ENCODE data around the gene PRH1. TPM values are rescaled to one million over a fixed set of nuclear protein-coding genes. Genes with fewer than 3 reads are reported as not detected.

PRH1 gene
- total and polyA plus RNA-seq, 5 donors: 1.8 to 14.5 (median 7.3) TPM

DNA sequence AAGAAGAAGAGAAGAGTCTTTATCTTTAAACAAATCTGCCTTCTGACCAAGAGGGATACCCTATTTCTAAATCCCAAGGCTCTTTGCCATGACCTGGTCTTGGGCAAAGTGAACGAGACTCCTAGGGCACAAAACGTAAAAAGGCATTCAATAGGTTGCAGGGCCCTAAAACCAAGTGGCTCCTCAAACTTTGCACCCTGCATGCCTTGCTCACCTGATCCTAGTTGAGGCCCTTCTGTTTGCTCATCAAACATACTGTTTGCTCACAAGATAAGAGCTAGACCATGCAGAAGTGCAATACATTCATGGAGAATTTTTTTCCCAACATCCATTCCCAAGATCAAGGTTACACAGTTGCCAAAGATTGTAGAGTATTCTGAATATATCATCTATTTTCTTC lies 7.9 kb upstream of the PRH1 start:
- ATAC-seq: no peak
- Histone ChIP-seq H3K4me3 (ENCODE audit: low read length) (no peak overlapping the region), H3K27ac (ENCODE audit: low read length) (no peak overlapping the region), H3K4me1 (ENCODE audit: control insufficient read depth, insufficient read depth, low read length) (no peaks in the 10 kb centered on the region), H3K27me3 (ENCODE audit: control insufficient read depth, insufficient read depth) (no peaks in the 10 kb centered on the region), H3K9me3 (ENCODE audit: control insufficient read depth, low read length) (no peaks in the 10 kb centered on the region)
- intact Hi-C loops (cut with DNase I): no loop called here
- 96% methylated on average over 2 of the region's 2 CpGs for WGBS
- no peak for DNase-seq

DNA sequence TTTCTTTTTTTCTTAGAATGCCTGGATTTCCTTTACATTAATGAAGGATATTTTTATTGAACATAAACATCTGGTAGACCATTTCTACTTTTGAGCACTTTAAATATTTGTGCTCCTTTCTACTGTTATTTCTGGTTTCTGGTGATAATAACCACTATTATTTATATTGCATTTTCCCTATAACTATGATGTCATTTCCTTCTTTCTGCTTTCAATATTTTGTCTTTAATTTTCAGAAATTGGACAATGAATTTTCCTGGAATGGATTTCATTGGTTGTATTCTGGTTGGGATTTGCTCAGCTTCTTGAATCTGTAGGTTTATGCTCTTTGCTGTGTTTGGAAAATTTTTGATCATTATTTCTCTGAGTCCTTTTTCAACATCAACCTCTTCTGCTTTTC lies 5.2 kb upstream of the PRH1 start:
- Histone ChIP-seq H3K27me3 (ENCODE audit: control insufficient read depth, insufficient read depth) (no peaks in the 10 kb centered on the region), H3K4me3 (ENCODE audit: low read length) (no peak overlapping the region), H3K9me3 (ENCODE audit: control insufficient read depth, low read length) (no peaks in the 10 kb centered on the region), H3K4me1 (ENCODE audit: control insufficient read depth, insufficient read depth, low read length) (no peaks in the 10 kb centered on the region), H3K27ac (ENCODE audit: low read length) (no peak overlapping the region)
- intact Hi-C loops (cut with DNase I): no loop called here
- DNase-seq (no peak), ATAC-seq (no peak)

DNA sequence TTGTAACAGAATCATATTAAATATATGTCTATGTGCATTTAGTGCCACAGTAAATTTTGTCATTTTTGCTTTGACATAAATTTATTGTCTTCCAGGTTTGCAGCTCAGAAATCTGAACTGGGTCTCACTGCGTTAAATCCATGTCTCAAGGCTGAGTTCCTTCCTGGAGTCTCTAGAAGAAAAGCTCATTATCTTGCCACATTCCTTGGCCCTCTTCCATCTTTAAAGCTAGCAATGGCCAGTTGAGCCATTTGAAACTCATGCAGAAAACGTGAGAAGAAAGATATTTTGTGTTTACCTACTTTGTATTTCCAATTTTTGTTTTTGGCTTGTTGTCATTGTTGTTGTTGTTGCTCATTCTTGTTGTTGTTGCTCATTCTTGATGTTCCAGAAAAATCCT lies 10.7 kb downstream of the PRH1 start:
- Histone ChIP-seq H3K27ac (ENCODE audit: low read length) (no peak overlapping the region), H3K4me1 (ENCODE audit: control insufficient read depth, insufficient read depth, low read length) (peaks cover 2% of the 10 kb centered on the region), H3K4me3 (ENCODE audit: low read length) (no peak overlapping the region), H3K27me3 (ENCODE audit: control insufficient read depth, insufficient read depth) (no peaks in the 10 kb centered on the region), H3K9me3 (ENCODE audit: control insufficient read depth, low read length) (no peaks in the 10 kb centered on the region)
- 20% methylated on average over 2 of the region's 2 CpGs for WGBS
- no peak for DNase-seq
- ATAC-seq: no peak
- intact Hi-C loops (cut with DNase I): no loop called here

DNA sequence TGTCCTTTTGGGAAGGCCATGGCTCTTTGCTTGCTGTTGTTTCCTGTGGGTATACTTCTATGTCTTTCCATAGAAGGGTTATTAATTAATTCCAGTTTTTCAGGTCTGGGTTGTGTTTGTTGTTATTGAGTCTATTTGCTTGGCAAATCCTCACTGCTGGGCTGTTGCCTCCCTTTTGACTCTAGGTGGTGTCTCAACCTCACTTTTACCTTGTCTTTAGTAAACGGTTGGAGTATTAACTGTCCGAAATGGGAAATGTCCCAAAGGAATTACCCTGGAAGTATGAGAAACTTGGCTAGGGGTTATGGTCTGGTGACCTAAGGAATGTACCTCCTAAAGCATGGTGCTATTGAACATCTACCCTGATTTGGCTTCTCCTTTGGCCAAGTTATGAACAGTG lies 16.7 kb downstream of the PRH1 start:
- DNase-seq (no peak), ATAC-seq (no peak)
- Histone ChIP-seq H3K27ac (ENCODE audit: low read length) (no peak overlapping the region), H3K27me3 (ENCODE audit: control insufficient read depth, insufficient read depth) (no peaks in the 10 kb centered on the region), H3K4me1 (ENCODE audit: control insufficient read depth, insufficient read depth, low read length) (no peaks in the 10 kb centered on the region), H3K9me3 (ENCODE audit: control insufficient read depth, low read length) (no peaks in the 10 kb centered on the region), H3K4me3 (ENCODE audit: low read length) (no peak overlapping the region)
- WGBS: 67% methylated on average over 2 of the region's 2 CpGs
- intact Hi-C loops (cut with DNase I): no loop called here

DNA sequence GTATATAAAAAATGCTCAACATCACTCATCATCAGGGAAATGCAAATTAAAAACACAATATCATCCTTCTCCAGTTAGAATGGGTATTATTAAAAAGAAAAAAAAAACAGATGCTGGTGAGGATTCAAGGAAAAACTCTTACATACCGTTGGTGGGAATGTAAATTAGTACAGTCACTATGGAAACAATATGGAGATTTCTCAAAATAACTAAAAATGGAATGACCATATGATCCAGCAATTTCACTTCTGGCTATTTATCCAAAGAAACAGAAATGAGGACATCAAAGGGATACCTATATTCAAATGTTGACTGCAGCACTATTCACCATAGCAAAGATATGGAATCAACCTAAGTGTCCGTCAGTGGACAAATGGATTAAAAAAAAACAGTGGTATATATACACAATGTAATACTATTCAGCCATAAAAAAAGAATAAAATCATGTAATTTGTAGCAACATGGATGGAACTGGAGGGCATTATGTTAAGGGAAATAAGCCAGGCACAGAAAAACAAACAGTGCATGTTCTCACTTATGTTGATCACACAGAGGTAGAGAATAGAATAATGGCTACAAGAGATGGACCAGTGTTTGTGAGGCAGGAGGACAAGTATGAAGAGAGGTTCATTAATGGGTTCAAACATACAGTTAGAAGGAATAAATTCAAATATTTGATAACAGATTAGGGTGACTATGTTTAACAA lies 20.4 kb downstream of the PRH1 start:
- 90% methylated on average over 2 of the region's 2 CpGs for WGBS
- no peak overlapping the region for H3K27ac ChIP-seq (ENCODE audit: low read length)
- H3K4me3 ChIP-seq (ENCODE audit: low read length): no peak overlapping the region
- ATAC-seq (no peak), DNase-seq (no peak)
- intact Hi-C loops (cut with DNase I): no loop called here
- H3K27me3 ChIP-seq (ENCODE audit: control insufficient read depth, insufficient read depth): no peaks in the 10 kb centered on the region
- H3K4me1 ChIP-seq (ENCODE audit: control insufficient read depth, insufficient read depth, low read length): no peaks in the 10 kb centered on the region
- H3K9me3 ChIP-seq (ENCODE audit: control insufficient read depth, low read length): no peaks in the 10 kb centered on the region

DNA sequence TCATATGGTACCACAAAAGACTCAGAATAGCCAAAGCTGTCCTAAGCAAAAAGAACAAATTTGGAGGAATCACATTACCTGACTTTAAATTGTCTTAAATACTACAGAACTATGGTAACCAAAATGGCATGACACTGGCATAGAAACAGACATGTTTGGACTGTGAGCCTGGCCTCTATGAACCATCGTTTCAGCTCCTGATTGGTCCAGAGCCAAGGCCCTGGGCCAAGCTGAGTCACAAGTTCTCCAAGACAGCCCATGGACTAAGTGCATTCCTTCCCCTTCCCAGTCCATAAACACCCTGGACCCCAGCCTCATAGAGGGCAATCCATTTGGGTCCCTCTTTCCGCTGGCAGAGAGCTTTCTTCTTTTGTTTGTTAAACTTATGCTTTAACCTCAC lies 22.7 kb downstream of the PRH1 start:
- Histone ChIP-seq H3K4me1 (ENCODE audit: control insufficient read depth, insufficient read depth, low read length) (no peaks in the 10 kb centered on the region), H3K4me3 (ENCODE audit: low read length) (no peak overlapping the region), H3K27me3 (ENCODE audit: control insufficient read depth, insufficient read depth) (no peaks in the 10 kb centered on the region), H3K9me3 (ENCODE audit: control insufficient read depth, low read length) (no peaks in the 10 kb centered on the region), H3K27ac (ENCODE audit: low read length) (no peak overlapping the region)
- no peak for DNase-seq
- intact Hi-C loops (cut with DNase I): no loop called here
- WGBS: 81% methylated on average over 2 of the region's 2 CpGs
- ATAC-seq: no peak

DNA sequence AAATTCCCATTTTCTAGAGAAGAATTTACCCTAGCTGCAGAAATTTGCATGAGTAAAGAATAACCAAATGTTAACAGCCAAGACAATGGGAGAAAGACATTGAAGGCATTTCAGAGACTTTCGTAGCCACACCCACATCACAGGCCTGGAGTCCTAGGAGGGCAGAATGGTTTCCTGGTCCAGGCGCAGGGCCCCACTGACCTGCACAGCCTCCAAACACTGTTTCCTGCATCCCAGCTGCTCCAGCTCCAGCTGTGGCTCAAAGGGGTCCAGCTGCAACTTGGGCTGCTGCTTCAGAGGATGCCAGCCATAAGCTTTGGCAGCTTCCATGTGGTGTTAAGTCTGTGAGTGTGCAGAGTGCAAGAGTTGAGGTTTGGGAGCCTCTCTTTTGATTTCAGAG lies 28.2 kb downstream of the PRH1 start:
- 98% methylated on average over 2 of the region's 2 CpGs for WGBS
- no peak for DNase-seq
- Histone ChIP-seq H3K27ac (ENCODE audit: low read length) (no peak overlapping the region), H3K27me3 (ENCODE audit: control insufficient read depth, insufficient read depth) (no peaks in the 10 kb centered on the region), H3K4me3 (ENCODE audit: low read length) (no peak overlapping the region), H3K9me3 (ENCODE audit: control insufficient read depth, low read length) (peaks cover 2% of the 10 kb centered on the region), H3K4me1 (ENCODE audit: control insufficient read depth, insufficient read depth, low read length) (peaks cover 3% of the 10 kb centered on the region)
- no peak for ATAC-seq
- intact Hi-C loops (cut with DNase I): no loop called here

DNA sequence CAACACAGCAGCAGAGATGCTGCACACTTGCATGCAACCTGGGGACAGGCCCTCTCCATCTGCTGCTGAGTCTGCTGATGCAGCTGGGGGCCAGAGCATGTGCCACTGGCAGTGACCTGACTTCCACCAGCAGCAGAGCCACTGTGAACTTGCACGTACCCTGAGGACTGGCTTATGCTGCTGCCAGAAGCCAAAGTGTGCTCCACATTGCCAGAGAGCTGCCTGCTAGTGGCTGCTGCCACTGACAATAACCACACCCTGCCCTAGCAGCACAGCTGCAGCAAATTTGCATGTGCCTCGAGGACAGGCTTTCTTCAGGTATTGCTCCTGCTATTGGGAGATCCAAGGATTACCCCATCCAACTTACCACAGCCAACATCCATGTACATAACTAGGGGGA lies 30.3 kb downstream of the PRH1 start:
- WGBS: 82% methylated on average over 2 of the region's 2 CpGs
- peaks cover 3% of the 10 kb centered on the region for H3K4me1 ChIP-seq (ENCODE audit: control insufficient read depth, insufficient read depth, low read length)
- ATAC-seq: no peak
- H3K9me3 ChIP-seq (ENCODE audit: control insufficient read depth, low read length): peaks cover 2% of the 10 kb centered on the region
- DNase-seq: peak in 1 of 3 donors; percentile 32
- intact Hi-C loops (cut with DNase I): no loop called here
- no peaks in the 10 kb centered on the region for H3K27me3 ChIP-seq (ENCODE audit: control insufficient read depth, insufficient read depth)
- H3K27ac ChIP-seq (ENCODE audit: low read length): no peak overlapping the region
- no peak overlapping the region for H3K4me3 ChIP-seq (ENCODE audit: low read length)

DNA sequence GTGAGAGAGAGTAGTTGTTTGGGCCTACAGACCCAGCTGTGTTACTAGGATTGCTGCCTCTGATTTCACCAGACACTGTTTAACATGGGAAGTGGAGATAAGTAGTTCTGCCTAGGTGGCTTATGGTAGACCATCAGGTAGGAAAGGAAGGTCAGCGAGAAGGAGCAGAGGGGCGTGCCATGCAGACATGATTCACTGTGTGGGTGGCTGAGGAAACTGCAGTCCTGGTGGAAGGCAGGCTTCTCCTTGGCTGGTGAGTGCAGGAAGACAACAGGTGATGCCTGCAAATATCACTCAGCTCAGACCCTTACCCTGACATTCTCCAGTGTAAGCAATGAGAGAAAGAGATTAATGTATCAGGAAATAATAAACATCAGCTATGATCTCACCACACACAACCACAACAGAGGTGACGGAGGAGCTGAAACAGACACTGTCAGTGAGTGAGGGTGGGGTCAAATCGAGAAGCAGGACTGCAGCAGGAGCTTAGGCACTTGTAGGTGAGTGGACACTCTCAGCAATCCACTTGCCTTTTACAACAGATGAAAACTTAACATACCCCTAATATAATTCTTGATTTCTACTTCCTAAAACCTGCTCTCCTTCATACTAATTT lies 32.7 kb downstream of the PRH1 start:
- ATAC-seq (no peak), DNase-seq (no peak)
- Histone ChIP-seq H3K4me1 (ENCODE audit: control insufficient read depth, insufficient read depth, low read length) (peaks cover 3% of the 10 kb centered on the region), H3K9me3 (ENCODE audit: control insufficient read depth, low read length) (peaks cover 2% of the 10 kb centered on the region), H3K4me3 (ENCODE audit: low read length) (no peak overlapping the region), H3K27ac (ENCODE audit: low read length) (no peak overlapping the region), H3K27me3 (ENCODE audit: control insufficient read depth, insufficient read depth) (no peaks in the 10 kb centered on the region)
- WGBS: 81% methylated on average over 4 of the region's 4 CpGs
- intact Hi-C loops (cut with DNase I): no loop called here

DNA sequence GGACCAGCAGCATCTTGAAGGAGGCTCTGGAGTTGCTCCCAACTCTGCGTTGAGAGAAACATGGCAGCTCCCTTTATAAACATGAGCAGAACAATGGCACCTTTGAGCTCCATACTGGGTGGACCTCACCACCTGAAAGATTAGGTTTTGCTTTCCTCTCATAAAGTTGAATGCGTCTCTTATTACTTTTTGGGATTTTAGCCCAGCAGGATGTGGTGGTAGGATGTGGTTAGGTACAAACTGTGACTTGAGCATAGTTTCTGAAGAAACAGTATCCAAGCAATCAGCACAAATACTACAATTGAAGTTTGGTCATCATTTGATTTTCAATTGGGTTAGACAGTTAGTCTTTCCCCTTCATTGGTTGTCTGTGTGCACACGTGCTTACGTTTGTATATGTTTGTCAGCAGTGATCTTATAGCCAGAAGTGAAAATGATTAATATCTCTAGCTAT lies 34.6 kb downstream of the PRH1 start, which contains the start of gene PRR4:
TSS of gene PRR4 (minus strand) at position 51 of the 454 bp plus-strand sequence. CDS start at position 13, 38 bp downstream.
- Histone ChIP-seq H3K27ac (ENCODE audit: low read length) (no peak within 1 kb of the TSS), H3K4me3 (ENCODE audit: low read length) (no peak within 1 kb of the TSS), H3K27me3 (ENCODE audit: control insufficient read depth, insufficient read depth) (no peaks in the 10 kb centered on the region), H3K4me1 (ENCODE audit: control insufficient read depth, insufficient read depth, low read length) (peaks cover 3% of the 10 kb centered on the region), H3K9me3 (ENCODE audit: control insufficient read depth, low read length) (no peaks in the 10 kb centered on the region)
- DNase-seq (no peak), ATAC-seq (no peak)
- intact Hi-C loops (cut with DNase I): no loop called here
- 91% methylated on average over 4 of the region's 4 CpGs for WGBS

DNA sequence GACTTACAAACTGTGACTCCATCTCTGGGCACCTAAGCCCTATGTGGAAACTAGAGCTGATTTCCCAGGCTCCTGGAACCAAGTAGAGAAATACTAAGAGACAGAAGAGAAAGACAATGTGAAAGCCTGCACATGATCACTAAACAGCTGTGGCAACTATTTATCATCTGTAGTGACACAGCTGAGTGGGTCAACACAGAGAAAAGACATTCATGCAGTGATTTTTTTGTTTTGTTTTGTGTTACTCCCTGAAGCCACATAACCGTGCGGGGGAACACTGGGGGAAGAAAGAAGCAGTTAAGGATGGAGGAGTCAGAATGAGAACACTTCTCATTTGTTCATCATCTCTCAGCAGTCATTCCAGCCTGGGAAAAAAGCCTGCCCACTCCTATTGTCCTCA lies 36.3 kb downstream of the PRH1 start:
- DNase-seq (no peak), ATAC-seq (no peak)
- H3K27ac ChIP-seq (ENCODE audit: low read length): no peak overlapping the region
- WGBS: 31% methylated on average over 2 of the region's 2 CpGs
- H3K9me3 ChIP-seq (ENCODE audit: control insufficient read depth, low read length): no peaks in the 10 kb centered on the region
- intact Hi-C loops (cut with DNase I): no loop called here
- peaks cover 3% of the 10 kb centered on the region for H3K4me1 ChIP-seq (ENCODE audit: control insufficient read depth, insufficient read depth, low read length)
- no peaks in the 10 kb centered on the region for H3K27me3 ChIP-seq (ENCODE audit: control insufficient read depth, insufficient read depth)
- no peak overlapping the region for H3K4me3 ChIP-seq (ENCODE audit: low read length)
